Measurements from ENCODE around the gene NT5M.
A peak's percentile ranks its signal among the peaks of the same experiment; 100 is the strongest.
"Not testable (repeated sequence)": the region's sequence is repeated elsewhere in the genome, so short reads cannot be mapped to it uniquely, and the experiment has no call there.

Gene NT5M

DNA sequence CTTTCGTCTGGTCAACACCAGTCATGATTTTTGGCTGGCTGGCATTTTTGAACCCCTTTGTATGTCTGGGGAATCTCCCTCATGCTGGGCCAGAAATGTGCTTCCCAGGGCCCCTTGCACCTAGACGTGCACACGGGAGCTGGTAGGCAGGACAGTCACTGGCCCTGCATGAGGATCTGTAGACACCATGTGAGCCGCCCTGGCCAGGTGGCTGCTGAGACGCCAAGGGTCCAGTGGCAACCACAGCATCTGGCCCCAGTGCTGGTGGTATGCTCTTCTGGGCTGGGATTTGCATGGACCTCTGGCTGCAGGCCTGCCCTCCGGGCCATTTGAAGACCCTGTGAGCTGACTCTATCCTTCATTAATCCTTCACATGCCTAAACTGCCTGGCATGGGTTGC is 67.5 kb downstream of the NT5M start:
- no peak for DNase-seq

DNA sequence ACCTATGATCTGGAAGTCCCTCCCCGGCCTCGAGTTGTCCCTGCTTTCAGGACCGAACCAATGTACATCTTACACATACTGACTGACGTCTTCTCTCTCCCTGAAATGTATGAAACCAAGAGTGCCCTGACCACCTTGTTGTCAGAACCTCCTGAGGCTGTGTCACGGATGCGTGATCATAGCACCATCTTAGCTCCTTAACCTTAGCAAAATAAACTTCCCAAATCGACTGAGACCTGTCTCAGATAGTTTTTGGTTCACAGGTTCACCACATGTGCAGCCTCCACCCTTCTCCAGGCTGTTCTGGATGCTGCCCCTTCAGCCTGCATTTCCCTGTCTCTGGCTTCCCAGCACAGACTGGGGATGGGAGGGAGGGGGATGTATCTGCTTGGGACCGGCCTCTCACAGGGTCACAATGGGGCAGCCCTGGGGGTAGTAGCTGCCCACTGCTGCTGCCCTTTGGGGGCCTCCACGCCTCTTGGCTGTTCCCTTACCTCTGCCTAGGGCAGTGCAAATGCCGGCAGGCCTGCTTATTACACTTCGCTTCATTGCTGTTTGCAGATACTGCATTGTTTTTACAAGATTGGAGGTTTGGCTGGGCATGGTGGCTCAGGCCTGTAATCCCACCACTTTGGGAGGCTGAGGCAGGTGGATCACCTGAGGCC is 69.8 kb downstream of the NT5M start:
- no peak for DNase-seq

DNA sequence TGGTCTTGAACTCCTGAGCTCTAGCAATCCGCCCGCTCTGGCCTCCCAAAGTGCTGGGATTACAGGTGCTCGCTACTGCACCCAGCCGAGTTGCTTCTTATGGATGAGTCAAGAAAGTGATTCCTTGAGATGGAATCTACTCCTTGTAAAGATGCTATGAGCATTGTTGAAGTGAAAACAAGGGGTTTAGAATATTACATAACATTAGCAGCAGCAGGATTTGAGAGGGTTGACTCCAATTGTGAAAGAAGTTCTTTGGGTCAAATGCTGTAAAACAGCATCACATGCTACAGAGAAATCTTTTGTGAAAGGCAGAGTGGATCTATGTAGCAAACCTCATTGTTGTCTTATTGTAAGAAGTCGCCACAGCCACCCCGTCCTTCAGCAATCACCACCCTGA is 72.7 kb downstream of the NT5M start:
- no peak for DNase-seq

DNA sequence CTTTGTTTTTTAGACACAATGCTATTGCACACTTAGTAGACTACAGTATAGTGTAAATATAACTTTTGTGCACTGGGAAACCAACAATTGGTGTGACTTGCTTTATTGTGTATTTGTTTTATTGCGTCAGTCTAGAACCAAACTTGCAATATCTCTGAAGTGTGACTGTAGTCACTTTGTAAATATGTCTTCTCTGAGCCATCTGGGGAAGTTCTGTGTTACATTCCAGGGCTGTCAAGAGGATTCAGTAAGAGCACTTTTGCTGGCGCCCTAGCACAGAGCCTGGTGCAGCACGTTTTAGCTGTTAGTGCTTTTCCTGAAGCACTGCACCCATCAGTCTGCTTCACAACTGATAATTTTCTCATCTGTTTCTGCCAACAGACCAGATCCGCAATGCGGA is 73.2 kb downstream of the NT5M start:
- no peak for DNase-seq

DNA sequence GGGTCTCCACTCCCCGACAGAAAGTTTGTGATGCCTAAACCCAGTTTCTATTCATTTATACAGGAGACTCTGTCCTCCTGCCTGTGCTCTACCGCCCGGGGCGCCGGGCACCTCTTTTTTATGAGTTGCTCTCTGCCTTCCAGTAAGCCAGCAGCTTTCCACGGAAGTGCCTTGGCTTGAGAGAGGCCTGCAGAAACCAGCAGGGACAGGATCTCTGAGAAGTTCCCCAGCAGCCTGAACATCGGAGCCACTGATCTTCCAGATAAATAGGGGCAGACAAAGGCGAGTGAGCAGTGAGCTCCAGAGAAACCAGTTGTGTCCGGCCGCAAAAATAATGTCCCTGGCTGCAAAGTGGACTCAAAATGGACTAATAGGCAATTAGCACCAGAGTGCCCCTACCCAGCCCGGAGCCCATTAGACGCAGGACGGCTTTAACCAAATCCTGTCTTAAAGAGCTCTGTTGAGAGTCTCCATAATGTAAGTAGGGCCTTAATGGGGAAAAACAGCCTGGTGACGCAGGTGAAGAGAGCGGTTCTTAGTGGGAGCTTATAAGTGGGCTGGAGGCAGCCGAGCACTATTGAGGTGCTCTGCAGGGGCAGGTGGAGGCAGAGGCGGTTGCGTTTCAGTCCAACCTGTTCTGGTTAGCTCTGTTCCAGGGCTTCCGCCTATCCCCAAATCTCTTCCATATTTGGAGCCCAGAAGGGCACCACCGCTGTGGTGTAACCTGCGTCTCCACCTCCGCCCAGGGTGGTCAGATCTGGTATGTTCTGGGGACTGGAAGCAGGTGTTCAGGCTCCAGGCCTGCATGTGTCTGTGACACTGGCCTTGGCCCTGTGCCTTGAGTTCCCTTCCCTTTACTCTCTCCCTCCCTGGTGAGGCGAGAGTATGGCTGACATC is 74.1 kb downstream of the NT5M start:
- peak in 1 of 56 donors; percentile 28 for DNase-seq

DNA sequence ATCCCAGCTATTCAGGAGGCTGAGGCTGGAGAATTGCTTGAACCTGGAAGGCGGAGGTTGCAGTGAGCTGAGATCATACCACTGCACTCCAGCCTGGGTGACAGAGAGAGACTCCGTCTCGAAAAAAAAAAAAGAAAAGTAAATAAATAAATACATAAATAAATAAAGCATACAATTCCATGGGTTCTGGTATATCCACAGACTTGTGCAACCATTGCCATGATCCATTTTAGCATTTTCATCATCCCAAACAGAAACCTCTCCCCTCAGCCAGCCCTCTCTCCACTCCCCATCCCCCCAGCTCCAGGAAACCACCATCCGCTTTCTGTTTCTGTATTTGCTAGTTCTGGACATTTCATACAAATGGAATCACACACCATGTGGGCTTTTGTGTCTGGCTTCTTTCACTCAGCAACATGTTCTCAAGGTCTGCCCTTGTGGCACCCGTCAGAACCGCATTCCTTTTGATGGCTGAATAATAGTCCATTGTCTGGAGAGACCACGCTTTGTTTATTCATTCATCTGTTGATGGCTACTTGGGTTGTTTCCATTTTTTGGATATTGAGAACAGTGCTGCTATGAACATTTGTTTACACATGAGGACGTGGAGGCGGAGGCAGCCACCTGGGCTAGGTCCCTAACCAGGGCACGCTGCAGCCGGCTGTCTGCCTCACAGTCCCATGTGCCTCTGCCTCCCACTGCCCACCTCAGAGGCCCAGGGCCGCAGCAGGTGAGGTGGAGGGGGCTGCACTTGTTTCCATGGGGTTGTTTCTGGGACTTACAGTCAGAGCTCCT is 76.2 kb downstream of the NT5M start:
- DNase-seq = peak in 28 of 56 donors; percentile 10 to 67 (median 34)

DNA sequence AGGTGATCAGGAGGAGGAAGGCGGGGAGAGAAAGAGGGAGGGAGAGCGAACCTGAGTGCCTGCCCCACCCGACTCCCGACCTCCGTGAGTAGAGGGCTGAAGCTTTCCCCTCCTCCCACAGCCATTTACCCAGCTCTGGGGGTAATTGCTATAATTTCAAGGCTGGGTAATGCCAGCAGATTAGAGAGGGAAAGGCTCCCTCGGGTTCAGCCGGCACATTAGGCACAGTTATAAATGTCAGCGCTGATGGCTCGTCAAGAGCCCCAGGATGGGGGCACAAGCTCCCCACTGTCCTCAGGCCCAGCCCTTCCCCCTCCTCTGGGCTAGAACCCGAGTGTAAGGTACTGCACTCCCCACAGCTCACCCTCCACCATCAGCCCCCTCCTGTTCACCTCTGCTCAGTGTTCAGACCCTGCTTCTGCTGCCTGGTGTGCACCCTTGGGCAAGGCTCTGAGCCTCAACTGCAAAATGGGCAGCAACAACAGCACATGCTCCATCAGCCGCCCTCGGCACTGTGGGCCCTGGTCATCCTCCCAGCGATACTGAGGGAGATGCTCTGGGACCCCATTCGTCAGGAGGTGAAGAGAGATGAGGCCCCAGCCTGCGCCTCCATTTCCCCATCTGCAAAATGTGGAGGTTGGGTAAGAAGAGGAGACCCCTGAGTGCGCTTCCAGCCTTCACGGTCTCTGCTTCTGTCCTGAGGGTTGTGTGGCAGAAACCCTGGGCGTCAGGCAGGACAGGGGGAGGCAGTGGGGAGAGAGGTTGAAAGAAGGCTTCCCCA is 77.2 kb downstream of the NT5M start:
- DNase-seq = no peak

DNA sequence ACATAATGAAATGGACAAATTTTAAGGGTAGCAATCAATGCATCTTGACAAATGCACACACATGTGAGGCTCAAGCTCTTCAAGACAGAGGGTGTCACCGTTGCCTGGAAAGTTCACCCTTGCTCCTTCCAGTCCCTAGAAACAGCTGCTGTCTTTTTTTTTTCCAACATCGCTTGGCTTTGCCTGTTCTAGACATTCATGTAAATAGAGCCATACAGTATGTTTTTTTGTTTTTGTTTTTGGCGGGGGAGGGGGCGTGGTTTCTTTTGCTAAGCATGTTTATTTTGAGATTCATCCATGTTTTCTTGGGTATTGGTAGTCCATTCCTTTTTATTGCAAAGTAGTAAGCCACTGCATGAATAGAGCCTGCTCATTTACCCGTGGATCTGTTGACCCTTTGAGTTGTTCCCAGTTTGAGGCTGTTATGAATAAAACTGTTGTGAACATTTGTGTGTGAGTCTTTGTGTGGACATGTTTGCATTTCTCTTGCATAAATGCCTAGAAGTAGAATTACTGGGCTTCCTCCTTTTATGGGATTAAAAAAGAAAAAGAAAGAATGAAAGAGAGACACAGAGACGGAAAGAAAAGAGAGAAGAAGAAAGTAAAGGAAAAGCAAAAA is 78.4 kb downstream of the NT5M start:
- no peak for DNase-seq

DNA sequence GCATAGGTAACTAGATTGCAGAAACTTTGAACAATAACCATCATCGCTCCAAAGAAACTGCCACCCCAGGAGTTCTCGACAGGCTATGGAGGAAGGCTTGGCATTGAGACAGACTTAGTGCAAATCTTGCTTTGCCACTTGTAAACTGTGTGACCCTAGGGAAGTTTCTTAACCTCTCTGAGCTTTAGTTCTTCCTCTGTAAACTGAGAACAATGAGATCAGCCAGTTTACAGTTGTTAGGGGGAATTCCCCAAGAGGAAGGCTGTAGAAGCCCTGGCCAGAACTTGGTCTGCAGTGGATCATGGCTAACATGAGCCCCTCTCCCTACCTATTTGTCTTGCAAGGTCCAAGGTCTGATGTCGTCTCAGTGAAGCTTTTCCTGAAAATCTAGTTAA is 78.9 kb downstream of the NT5M start:
- DNase-seq = no peak

DNA sequence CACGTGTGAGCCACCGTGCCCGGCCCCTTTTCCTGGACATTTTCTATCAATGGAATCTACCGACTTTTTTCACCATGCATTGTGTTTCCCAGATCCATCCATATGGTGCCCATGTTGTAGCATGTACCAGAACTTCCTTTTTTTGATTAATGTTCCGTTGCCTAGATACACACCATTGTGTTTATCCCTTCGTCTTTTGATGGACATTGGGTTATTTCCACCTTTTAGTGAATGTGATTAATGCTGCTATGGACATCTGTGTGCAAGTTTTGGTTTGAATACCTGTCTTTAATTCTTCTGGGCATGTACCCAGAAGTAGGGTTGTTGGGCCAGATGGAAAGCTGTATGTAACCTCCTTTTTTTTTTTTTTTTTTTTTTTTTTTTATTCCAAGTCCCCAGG is 79.8 kb downstream of the NT5M start:
- DNase-seq = no peak

DNA sequence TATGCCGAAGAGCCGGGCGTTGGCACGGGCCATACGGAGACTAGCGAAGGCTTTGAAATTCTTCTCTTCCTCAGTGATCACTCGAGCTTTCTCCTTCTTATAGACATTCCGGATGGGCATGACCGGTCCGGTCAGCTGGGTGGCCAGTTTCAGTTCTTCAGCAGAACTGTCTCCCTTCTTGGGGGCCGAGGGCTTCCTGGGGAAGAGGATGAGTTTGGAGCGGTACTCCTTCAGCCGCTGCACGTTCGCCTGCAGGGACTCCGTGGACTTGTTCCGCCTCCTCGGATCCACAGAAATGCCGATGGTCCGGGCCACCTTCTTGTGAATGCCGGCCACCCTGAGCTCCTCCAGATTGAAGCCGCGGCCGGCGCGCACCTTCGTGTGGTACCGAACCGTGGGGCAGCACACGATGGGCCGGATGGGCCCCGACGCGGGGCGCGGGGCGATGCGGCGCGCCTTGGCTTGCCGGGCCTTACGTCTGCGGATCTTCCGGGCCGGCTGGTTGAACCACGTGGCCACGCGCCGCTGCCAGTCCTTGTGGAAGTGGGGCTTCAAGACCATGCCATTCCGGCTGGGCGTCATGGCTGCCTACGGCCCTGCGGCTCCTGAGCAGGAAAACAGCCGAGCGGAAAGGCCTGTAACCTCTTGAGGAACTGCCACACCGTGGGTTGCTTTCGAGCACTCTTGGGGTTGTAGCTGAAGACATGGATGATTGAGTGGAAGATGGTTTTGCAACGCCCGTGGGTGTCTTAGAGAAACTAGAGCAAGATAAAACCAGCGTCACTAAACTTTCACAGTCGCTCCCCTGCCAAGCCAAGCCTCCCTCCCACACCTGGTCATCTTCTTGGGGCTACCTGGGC is 80.5 kb downstream of the NT5M start:
- DNase-seq = not testable (repeated sequence)

DNA sequence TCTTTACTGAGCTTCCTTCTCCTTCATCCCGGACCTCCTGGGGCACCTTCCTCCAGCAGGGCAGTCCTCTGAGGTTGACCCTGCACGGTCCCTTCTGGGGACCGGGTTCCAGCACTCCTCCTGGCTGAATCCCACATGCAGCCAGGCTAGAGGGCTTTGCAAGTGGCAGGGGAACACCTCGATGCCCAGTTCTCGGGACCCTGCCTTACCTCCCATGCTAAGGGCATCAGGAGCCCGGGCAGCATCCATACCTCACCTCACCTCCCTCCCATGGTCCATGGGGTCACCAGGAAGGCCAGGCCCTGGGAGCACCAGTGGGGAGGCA is 81.1 kb downstream of the NT5M start:
- no peak for DNase-seq

DNA sequence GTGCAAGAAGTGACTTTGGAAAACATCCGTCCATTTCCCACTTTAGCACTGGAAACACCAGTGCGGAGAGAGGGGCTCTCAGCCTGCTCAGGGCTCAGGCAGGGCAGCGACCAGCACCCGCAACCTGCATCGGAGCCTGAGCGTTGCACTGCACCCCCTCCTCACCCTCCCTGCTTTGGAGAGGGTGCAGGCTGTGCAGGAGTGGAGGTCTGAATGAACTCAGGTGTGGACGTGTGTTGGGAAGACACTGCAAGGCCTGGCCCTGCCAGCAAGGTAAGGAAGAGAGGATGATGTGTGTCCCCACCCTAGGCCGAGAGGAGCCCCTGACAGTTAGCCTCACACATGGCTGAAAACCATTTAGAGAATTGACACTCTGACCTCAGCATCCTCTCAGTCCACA is 81.8 kb downstream of the NT5M start:
- no peak for DNase-seq

DNA sequence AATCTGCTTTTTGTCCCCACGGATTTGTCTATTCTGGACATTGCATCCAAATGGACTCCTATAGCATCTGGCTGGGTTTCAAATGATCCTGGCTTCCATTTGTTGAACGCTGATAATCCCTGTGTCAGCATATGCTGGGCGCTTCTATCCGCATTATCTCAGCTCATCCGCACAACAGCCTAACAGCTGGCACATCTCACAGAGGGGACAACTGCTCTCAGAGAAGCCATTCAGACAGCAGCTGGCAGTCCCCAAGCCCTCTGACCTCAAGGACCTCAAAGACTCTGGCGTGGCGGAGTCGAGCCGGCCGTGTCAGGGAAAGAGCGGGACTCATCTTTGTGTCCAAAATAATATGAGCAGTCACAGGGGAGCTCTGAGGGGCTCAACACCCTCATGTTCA is 82.3 kb downstream of the NT5M start:
- DNase-seq = peak in 27 of 56 donors; percentile 8 to 59 (median 30)

DNA sequence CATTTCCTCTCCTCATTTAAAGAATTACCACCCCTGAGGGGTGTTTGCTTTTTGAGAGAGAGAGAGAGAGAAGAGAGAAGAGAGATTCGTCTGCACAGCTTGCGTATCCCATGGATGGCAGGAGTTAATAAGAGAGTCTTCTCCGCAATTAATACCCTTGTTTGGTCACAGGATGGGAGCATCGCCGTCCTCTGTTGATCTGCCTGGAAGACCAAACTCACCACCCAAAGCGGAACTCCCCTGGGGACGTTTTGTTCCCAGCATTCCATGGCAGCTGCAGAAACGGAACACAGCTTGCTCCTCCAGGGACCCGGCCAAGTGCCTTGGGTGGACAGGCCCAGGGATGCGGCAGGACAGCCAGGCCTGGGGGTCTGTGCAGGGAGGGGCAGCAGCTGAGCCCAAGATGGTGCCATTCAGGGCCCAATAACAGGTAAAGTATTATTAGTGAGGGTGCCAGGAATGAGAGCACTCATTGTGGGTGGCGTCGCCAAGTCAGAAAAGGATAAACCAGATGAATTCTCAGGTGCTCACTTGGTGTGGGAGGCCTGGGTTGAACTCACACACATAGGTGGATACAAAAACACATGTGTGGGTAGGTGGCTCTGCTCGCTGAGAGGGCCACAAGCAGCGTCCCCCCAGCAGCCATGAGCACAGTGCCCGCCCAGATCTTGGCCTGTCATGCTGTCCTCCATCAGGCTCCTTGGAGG is 83.1 kb downstream of the NT5M start:
- DNase-seq = no peak

DNA sequence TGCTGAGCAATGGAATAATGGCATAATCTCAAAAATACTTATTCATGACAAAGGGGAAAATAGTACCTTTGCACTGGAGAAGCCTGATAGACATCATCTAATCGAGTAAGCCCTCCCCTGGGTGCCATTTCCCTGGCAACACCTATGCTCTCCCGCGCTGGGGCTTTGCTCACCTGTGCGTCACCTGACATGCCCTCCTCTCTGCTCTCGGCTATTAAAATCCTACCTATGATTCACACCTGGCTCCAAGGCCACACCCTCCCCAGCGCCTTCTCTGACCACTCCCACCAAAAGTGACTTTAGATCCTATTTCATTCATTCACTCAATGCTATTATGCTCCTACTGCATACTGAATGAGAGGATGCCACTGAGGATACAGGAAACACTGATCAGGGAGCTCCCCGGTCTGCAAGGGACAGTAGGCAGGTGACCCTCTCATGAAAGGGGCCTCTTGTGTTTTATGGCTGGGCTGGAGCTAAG is 83.9 kb downstream of the NT5M start:
- DNase-seq = no peak

DNA sequence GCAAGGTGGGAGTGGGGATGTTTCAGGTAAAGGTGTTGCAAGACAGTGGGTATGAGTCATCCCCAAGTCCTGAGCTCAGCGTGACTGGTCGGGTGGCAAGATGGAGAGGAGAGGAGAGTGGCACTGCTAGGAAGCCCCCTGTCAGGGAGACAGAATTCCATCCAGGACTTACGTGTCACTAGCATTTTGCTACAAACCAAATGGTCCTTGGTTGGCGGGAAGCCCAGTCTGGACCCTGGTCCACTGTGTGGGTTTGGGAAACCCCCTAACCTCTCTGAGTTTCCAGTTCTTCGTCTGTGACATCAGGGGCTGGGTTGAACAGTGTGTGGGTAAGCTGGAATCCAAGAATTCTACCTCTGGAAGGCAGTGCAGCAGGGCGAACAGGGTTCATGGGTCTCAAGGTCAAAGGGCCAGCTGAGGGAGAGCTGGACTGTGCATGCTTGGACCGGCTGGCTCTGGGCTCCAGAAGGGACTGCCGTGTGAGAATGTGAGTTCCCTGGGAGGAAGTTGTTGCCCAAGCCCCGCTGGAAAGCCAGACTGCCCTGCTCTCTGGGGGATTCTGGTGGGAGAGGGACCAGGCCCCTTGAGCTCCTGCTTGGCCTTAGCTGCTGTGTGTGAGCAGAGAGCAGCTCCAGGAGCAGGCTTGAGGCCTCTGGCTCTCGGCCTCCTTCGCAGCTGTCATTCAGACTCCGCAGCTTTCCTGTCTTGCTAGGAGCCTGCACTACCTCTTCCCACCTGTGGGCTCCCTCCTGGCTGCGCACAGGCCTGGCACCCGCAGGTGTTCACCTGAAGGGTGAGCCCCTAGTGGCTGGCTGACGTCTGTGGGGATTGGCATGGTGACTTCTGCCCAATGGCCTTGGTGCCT is 84.6 kb downstream of the NT5M start:
- DNase-seq = no peak

Data from nucleus accumbens (tissue), 56 donors.